OCI-M2 (cell line): ENCODE data around the gene TBXAS1.

Source experiments
- DNase-seq: peaks from one replicate; lab custom pipeline; 2025; ENCODE audit not compliant: unreplicated experiment; lab: John Stamatoyannopoulos, UW

TBXAS1 gene

GRCh38 chr7:139974179-139974811, 145.2 kb downstream of the TBXAS1 start:
- DNase-seq, result no peak

DNA sequence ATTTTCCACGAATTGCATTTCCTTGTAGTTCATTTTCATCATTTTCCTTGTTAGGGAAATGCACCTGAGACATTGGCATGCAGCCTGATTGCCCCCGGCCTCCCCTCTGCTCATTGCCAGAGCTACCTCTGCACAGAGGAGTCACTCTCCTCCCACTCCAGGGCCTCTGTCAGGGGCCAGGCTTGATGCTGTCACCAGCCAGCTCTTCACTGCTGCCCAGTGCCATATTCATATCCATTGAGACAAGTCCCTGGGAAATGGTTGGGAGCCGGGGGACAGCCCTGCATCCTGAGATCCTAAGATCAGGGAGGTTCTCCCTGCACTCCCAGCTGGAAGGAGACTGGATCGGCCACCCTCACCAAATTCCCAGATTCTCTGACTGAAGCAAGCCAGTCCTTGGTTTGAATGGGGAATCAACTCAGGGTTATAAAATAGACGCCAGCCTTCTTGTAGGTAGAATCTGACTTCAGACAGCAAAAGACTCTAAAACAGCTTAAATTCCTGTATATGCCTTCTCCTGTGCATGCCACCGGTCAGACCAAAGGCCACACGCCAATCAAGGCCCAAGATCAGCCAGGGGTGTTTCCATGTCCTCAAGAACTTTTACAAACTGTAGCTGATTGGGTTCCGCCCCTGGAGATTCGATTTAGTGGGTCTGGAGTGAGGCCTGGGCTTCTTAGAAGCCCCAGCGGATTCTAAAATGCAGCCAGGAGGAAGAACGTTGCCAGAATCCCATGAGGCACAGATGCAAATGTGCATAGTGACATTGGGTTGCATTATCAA, 147.2 kb downstream of the TBXAS1 start:
- no peak for DNase-seq

- DNase-seq, result no peak
Observed at GRCh38 chr7:139976838-139977656, 148.0 kb downstream of the TBXAS1 start.

- DNase-seq, result no peak
Observed at GRCh38 chr7:139981511-139981895, 152.4 kb downstream of the TBXAS1 start.

DNA sequence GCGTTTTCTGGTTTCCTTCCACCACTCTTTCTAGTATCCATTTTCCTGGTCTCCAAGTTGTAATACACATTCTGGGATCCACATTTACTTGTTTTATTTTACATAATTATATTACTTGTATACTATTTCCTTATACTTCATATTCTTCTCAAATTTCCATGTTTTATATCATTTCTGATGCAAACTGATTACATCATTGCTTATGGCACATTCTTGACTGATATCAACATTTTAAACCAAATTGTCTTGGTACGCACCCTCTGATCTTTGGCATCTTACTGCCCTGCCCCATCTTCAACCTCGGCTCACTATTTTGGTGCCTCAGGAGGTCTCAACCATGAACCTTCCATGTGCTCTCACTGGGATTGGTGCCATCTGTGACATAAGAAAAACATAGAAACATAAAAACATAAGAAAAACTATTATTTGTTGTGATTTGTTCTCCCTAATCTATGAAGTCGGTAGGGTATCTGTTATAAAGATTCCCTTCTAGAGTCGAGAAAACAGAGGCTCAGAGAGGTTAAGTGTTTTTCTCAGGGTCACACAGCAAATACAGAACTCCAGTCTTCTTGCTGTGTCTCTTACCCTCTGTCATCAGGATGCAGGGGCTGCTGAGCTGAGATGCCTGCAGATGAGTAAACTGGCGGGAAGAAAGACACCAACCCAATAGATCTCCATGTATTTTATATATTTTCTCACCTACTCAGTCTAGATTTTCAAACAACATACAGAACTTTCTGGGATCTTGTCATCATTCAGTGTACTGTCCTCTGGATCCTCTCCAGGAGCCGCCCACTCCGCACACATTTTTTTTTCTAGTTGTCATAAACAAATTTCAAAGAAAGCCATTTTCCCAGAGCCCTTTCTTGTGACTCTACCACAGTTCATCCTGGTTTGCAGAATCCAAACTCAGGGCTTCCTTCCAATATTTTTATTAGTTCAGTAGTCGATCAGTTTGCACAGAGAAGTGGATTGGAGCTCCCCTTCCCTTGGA, 154.2 kb downstream of the TBXAS1 start:
- no peak for DNase-seq

DNA sequence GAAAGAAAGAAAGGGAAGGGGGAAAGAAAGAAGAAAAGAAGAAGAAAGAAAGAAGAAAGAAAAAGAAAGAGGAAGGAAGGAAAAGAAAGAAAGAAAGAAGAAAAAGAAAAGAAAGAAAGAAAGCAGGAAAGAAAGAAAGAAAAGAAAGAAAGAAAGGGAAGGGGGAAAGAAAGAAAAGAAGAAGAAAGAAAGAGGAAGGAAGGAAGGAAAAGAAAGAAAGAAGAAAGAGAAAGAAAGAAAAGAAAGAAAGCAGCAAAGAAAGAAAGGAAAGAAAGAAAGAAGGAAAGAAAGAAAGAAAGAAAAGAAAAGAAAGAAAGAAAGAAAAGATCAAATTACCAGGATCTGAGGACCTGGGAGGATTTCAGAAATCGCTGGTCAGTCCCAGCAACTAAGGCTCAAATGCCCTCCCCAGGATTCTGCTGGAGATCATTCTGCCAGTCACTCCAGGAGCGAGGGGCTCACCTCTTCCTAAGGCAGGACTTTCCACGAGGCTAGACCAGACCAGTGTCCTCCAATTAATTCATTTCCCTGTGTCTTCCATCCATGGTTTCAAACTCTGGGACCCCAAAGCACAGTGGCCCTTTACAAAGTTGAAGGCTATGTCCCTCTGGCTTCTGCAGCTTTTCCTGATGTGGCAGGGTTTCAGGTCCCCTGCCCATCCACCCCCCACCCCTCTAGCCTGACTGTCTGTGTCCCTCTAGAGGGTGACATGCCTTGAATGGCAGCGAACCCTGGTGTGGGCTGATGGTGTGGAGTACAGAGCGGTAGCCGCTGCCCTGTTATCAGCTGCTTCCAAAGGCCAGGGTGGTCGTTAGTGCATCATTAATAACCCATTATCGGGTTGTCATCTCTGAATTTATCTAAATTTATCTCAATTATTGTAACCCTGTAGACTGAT, 155.8 kb downstream of the TBXAS1 start:
- DNase-seq, result no peak

- no peak for DNase-seq
Observed at GRCh38 chr7:139985811-139986210, 156.7 kb downstream of the TBXAS1 start.

DNA sequence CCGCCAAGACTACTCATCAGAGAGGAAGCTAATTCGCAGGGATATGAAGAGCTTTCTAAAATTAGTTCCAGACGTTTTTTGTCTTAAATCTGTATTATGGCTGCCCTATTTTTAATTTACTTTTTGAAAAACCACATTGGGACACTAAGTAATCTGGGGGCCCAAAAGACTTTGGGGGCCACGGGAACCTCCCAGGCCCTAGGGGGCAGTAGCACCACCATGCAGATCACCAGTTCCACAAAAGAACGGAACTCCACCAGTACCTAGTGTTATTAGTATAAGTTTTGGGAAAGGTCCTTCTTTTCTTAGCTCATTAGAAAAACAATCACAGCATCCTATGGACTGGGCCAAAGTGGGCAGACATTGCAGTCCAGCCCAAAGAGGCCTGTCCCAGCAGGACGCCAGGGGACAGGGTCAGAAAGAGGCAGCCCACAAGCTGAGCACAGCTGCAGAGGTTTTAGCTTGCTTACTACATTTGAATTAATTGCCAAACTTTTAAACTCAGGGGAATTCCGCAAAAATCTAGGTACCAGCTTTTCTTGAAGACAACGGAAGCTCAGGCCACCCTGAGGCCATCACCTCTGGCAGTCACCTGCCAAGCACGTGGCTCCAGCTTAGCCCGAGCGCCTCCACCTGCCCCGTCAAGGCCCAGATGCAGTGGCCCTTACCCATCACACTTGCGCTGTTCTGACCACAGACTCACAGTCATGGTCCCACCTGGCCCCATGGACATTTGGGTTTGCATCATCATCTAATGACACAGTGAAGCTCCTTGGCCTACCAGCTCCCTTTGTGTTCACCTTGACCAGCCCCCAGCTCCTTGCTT, 158.8 kb downstream of the TBXAS1 start:
- no peak for DNase-seq

DNA sequence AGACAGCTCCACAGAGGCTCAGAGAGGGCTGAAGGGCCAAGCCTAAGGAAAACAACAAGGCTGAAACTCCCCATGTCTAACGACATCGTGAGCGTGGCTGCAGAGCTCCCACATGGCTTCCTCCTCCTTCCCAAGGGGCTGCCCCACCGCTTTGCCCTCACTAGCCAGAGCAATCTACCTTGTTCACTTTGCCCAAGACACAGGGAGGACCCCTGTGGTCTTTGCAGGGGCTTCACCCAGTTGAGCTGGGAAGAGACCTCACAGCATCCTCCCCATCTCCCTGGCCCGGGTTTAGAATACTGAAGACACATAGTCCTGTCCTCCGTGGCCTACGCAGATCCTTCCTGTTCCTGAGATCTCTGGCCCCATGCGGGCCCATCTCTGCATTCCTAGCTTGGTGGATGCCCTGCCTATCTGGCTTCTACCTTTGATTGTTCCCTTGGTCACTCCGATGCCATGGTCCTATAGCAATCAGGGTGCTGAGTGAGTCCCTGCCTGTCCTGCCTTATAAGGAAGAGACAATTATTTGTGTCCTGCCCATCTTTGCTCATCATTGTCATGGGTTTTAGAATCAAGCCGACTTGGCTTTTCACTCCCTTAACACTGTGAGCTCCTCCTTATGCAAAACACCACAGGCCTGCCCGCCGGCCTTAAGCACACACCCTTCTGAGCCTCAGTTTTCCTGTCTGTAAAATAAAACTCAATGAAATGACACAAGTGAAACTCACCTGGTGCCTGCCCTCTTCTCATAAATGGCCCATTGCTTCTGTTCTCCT, 160.5 kb downstream of the TBXAS1 start:
- DNase-seq, result no peak

GRCh38 chr7:139990142-139990535, 161.1 kb downstream of the TBXAS1 start:
- DNase-seq, result no peak

- DNase-seq, result no peak
Observed at GRCh38 chr7:139990571-139991268, 161.7 kb downstream of the TBXAS1 start.

- no peak for DNase-seq
Observed at GRCh38 chr7:139991269-139991666, 162.2 kb downstream of the TBXAS1 start.

DNA sequence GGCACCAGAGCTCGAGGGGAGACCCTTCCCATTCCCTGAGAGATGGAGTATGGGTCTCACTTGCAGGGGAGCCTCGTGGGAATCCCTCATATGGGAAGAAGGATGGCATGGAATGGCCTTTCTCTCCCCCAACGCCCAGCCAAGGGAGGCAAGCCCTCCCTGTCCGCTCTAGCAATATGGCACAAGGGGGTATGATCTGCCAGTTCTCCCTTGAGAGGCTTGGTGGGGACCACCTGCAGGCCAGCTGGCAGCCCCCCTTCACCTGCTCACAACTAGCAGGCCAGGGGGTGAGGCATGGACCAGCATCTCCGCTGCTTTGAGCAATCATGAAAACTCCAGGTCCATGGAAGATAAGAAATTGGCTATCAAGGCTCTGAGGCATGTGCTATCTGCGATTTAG, 162.8 kb downstream of the TBXAS1 start:
- DNase-seq, result no peak

GRCh38 chr7:139992353-139993044, 163.4 kb downstream of the TBXAS1 start:
- no peak for DNase-seq

DNA sequence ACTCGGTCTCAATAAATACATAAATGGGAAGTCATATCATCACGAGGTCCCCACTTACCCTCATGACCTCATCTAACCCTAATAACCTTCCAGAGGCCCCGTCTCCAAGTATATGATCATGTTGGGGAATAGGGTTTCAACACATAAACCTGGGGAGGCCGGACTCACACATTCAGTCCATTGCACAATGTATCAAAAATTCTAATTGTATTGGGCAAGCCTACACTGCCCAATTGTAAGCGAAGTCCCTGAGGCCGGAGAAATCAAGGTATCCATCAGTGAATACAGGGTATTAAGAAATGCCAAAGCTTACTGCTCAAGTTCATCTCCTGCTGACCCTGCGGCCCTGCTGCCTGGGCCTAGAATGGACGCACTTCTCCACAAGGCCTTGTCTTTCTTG, 164.1 kb downstream of the TBXAS1 start:
- no peak for DNase-seq

- DNase-seq, result no peak
Observed at GRCh38 chr7:139993592-139993991, 164.5 kb downstream of the TBXAS1 start.

DNA sequence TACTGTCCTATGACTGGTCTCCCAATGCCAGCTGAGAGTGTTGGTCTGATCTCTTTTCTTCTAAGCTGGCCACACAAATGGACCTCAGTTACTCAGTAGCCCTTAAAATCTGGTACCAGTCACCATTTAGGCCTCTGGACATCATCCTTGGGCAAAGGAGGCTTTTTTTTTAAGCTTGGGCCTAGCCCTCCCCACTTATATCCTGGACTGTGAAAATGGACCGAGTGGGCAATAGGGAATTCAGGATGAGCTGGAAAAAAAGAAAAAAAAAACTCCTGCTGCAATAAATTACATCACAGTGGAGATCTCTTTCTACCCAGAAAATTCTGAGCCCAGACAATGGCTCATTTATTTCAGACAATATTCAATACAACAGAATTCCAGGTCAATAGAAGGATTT, 165.3 kb downstream of the TBXAS1 start:
- DNase-seq, result no peak
